H1 (cell line): ENCODE data around the gene TRAPPC3. TPM values are rescaled to one million over a fixed set of nuclear protein-coding genes. Genes with fewer than 3 reads are reported as not detected.

Source experiments
- CHD7 ChIP-seq: fragments of 300-600 bp; sonication (generic); IDR thresholded peaks from 2 replicates; pipeline ENCODE4 v1.7.1; 2012; ENCODE audit warnings: low read length, moderate library complexity, mild to moderate bottlenecking, inconsistent platforms; ENCODE audit not compliant: insufficient replicate concordance
- HDAC2 ChIP-seq, 2 experiments: fragments of 300-600 bp in 1 of 2; sonication (generic) in 1 of 2; IDR thresholded peaks; 2 replicates each; pipeline ENCODE4 v1.6.1; 2011 to 2012; ENCODE audit warnings: low read depth in 2 of 2, low read length in 2 of 2, mild to moderate bottlenecking in 2 of 2, moderate library complexity in 2 of 2, borderline replicate concordance in 1 of 2, inconsistent platforms in 1 of 2
- KDM4A ChIP-seq: IDR thresholded peaks from one replicate; pipeline ENCODE4 v1.7.1; 2012; ENCODE audit warnings: low read depth, mild to moderate bottlenecking, moderate library complexity, low read length, inconsistent platforms; ENCODE audit not compliant: severe bottlenecking
- KDM5A ChIP-seq: fragments of 200-600 bp; IDR thresholded peaks from 2 replicates; pipeline ENCODE4 v1.7.1; 2012; ENCODE audit warnings: mild to moderate bottlenecking, low read length, inconsistent platforms, mixed read lengths
- POLR2A ChIP-seq, 2 experiments: IDR thresholded peaks; 1 replicate in 1 of 2; 2 replicates in 1 of 2; pipeline ENCODE4 v1.6.1; 2011; ENCODE audit warnings: low read depth in 2 of 2, low read length in 2 of 2, mild to moderate bottlenecking in 2 of 2; ENCODE audit errors: control extremely low read depth in 1 of 2
- SIRT6 ChIP-seq: IDR thresholded peaks from one replicate; pipeline ENCODE4 v1.7.1; 2012; ENCODE audit warnings: low read length, inconsistent platforms
- polyA plus RNA-seq, 7 experiments: library from polyadenylated mRNA; depleted of rRNA in 3 of 7; stranded (reverse) in 5 of 7; unstranded in 2 of 7; fragments of >200 nt in 5 of 7; fragments of 200-250 nt in 2 of 7; gene quantifications; 1 replicate in 5 of 7; 2 replicates in 1 of 7; 4 replicates in 1 of 7; pipeline versions ENCODE4 v1.2.1 to v1.2.3, GENCODE V29; 2011 to 2013; ENCODE audit warnings: missing spikeins in 2 of 7, mixed read lengths in 2 of 7
- total RNA-seq: library from RNA; stranded (reverse); fragmentation: NEBNext Ultra II Directional; extraction: Animal tissue kit (Norgen Biotek cat#: 25700); gene quantifications from 2 replicates; pipeline ENCODE4 v1.2.1, GENCODE V29; 2021

Gene TRAPPC3
- total and polyA plus RNA-seq, 2 of the 8 experiments (the other 6 are each of a cell fraction or from before 2014, with no cell fraction given) = 47.8 to 51.0 TPM

GRCh38 chr1:36148821-36149236 is 457 bp downstream of the TRAPPC3 start (continued):
- TF ChIP-seq CHD7 = no peak
- TF ChIP-seq SIRT6 = no peak
- peak; percentile 47 for TF ChIP-seq KDM4A
- peak in 1 of 2 experiments; percentile 43; a peak in 1 of 3 replicates for TF ChIP-seq POLR2A (IDR thresholded peaks at IDR 0.05; ENCODE audit: control extremely low read depth in 1 of 2, low read depth in 2 of 2, low read length in 2 of 2)
- 0 out of 2 replicates have a peak, but pooled peaks have one; percentile 4 for TF ChIP-seq KDM5A
- TF ChIP-seq HDAC2 (IDR thresholded peaks at IDR 0.05; ENCODE audit: borderline replicate concordance in 1 of 2, low read depth in 2 of 2, low read length in 2 of 2) = no peak
